HG03521 (cell line): ENCODE data around the gene CCL3.

Experiments
- ATAC-seq: cut with Tn5 transposase; IDR thresholded peaks from one replicate; pipeline ENCODE4 v1.9.1; 2021; ENCODE audit warnings: mild to moderate bottlenecking, moderate library complexity; ENCODE audit not compliant: unreplicated experiment

The CCL3 gene

DNA sequence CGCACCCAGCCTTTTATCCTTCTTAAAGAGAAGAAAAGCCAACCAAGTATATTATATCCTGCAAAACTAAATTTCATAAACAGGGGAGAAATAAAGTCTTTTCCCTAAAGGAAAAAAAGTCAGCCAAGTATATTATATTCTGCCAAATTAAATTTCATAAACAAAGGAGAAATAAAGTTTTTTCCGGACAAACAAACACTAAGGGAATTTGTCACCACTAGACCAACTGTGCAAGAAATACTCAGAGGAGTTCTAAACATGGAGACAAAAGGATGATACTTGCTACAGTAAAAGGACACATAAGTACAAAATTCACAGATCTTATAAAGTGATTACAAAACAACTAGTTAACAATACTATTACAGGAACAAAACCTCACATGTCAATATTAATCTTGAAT, 40.3 kb downstream of the CCL3 start:
- ATAC-seq, result no peak

- ATAC-seq, result no peak
Observed at GRCh38 chr17:36048066-36048465, 41.9 kb downstream of the CCL3 start.
